ENCODE measurements around the gene FTH1.

FTH1 gene

DNA sequence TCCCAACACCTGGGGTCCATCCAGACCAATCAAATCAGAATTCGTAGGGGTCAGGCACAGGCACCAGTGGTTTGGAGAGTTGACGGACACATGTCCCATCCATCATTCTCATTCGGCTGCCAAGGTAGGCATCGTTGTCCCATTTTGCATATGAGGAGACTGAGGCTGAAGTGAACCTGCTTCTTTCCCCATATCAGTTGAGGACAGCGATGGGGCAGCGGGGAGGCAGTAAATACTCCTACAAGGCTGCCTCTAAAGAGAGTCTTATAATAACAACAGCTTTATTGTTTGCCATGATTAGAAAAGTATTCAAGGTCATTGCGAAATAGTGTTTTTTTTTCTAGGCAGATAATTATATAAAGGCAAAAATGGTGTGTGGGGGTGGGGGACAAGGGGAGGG, 18.9 kb downstream of the FTH1 start:
- no peak for DNase-seq (ENCODE audit: low spot score)

DNA sequence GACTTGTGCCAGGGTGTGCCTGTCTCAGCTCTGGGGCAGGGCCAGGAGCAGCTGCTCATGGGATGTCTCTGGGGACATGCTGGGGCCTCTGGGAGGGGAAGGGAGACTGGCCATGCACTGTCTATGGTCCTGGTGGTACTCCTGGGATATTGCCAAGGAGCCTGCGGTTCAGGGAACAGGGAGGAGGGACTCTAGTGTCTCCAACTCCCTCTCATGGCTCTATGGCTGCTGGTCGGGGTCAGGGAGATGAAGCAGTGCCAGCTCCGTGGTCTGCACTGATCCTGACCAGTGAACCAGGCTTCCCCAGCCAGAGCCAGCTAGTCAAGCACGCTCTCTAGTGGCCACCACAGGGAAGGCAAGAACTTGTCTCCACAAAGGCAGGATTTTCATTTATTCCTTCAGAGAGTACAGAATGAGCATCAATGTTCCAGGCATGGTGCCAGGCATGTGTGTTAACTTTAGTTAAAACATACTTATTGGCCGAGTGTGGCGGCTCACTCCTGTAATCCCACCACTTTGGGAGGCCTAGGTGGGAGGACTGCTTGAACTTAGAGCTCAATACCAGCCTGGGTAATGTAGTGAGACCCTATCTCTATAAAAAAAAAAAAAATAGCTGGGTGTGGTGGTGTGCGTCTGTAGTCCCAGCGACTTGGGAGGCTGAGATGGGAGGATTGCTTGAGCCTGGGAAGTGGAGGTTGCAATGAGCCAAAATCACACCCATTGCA, 19.8 kb downstream of the FTH1 start:
- peak; percentile 88 for DNase-seq (ENCODE audit: low spot score)

DNA sequence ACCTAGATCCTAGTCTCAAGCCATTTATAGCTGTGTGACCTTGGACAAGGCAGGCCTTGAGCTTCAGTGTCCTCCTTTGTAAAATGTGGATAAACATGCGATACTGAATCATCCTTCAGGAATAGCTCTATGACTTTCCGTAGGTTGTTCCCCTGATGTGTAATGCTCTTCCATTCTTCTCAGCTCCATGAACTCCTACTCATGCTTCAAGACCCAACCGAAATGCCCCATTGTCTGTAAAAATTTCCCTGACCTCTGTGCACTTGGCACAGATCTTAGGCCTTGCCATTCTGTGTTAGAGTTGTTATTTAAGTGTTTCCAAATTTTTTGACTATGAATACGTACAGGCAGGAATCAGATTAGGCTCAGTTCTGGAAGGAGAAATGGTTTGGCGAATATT, 20.5 kb downstream of the FTH1 start:
- DNase-seq (ENCODE audit: low spot score), result no peak

DNA sequence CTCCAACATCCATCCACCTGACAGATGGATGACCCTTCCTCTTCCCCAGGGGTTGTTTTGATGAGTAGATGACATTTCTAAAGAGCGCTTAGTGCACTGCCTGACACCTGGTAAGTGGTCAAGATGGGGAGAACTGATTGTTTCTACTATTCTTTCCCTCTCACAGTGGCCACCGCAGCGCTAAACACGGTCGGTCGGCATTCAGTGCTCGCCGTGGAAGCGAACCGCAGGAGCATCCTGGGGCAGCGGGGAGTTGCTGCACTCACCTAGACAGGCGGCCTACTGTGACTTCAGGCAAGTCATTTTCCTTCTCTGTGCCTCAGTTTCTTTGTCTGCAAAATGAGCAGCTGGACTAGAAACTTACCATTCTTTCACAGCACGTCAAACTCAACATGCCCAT, 22.2 kb downstream of the FTH1 start:
- no peak for DNase-seq (ENCODE audit: low spot score)

DNA sequence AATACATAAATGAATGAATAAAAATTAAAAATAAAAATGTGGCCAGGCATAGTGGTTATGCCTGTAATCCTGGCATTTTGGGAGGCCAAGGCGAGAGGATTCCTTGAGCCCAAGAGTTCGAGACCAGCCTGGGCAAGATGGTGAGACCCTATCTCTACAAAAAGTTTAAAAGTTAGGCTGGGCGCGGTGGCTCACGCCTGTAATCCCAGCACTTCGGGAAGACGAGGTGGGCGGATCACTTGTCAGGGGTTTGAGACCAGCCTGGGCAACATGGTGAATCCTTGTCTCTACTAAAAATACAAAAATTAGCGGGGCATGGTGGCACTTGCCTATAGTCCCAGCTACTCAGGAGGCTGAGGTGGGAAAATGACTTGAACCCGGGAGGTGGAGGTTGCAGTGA, 27.0 kb downstream of the FTH1 start:
- DNase-seq (ENCODE audit: low spot score), result no peak

DNA sequence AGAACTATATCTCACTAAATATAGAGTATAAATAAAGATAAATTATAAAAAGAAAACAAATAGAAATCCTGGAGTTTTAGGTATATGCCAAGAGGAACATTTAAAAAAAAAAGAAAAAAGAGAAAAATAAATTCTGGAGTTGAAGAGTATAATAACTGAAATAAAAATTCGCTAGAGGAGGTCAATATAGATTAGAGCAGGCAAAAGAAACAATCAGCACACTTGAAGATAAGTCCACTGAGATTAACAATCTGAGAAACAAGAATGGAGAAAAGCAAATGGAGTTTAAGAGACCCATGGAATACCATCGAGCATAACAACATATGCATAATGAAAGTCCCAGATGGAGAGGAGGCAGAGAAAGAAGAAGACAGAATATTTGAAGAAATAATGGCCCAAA, 31.6 kb downstream of the FTH1 start:
- no peak for DNase-seq (ENCODE audit: low spot score)

DNA sequence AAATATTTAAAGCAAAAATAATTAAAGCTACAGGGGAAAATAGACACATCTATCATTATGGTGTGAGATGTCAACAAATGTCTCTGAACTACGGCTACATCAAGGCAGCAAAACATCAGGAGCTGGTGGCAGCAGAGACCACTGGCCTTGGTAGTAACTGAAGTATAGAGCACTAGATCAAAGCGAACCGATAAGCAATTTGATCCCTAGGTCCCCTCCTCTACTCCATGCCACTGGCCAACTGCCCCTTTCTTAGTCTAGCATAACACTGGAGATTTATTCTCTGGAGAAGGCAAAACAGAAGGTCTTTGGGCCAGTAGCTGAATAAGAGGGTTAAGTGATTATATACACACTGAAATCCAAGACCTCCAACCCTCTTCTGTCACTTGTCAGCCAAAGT, 36.5 kb downstream of the FTH1 start:
- no peak for DNase-seq (ENCODE audit: low spot score)

DNA sequence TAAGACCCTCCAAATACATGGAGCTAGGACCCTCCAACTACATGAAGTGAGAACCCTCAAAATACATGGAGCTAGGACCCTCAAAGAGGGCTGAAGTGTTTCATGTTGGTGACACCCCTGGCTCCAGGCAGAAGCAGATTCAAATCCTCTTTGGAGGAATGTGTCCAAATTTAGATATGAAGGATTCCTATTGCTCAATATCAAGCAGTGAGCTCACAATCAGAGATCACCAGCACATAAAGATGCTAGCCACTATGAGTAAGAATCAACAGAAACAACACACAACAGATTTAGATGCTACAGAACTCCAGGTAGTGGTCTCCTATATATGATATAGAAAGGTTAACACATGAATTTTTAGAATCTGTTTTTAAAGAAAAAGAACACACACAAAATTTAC, 38.8 kb downstream of the FTH1 start:
- no peak for DNase-seq (ENCODE audit: low spot score)

DNA sequence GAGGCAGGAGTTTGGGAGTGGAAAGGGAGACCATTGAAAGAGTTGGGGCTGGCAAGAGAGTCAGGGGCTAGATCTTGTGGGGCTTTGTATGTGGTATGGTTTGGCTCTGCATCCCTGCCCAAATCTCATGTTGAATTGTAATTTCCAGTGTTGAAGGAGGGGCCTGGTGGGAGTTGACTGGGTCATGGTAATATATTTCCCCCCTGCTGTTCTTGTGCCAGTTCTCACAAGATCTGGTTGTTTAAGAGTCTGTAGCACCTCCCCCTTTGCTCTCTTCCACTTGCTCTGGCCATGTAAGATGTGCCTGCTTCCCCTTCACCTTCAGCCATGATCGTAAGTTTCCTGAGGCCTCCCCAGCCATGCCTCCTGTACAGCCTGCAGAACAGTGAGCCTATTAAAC, 39.9 kb downstream of the FTH1 start:
- no peak for DNase-seq (ENCODE audit: low spot score)

DNA sequence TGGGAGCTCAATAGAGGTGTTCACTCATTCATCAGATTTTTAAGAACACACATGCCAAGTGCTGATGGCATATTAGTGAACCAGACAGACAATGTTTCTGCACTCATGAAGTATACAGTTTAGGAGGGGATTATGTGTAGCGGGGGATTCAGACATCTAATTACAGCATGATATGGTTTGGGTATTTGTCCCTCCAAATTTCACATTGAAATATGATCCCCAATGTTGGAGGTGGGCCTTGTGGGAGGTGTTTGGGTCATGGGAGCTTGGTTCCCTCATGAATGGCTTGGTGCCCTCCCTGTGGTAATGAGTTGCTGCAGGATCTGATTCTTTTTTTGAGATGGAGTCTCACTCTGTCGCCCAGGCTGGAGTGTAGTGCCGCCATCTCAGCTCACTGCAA, 41.2 kb downstream of the FTH1 start:
- no peak for DNase-seq (ENCODE audit: low spot score)

DNA sequence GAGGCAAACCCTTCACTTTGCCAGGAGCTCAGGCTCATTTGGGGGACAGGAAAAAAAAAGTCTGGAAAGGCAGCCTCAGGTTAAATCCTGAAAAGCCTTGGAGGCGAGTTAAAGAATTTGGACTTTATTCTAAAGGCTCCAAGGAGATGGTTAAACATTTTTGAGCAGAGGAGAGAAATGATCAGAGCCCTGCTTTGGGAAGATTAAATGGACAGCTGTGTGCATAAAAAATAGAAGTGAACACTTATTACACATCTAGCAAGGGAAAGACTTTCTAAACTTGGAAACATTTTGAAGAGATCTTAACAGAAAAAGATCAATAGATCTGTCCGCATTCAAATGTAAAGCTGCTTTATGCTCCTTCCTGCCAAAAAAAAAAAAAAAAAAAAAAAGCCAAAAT, 41.7 kb downstream of the FTH1 start:
- no peak for DNase-seq (ENCODE audit: low spot score)

DNA sequence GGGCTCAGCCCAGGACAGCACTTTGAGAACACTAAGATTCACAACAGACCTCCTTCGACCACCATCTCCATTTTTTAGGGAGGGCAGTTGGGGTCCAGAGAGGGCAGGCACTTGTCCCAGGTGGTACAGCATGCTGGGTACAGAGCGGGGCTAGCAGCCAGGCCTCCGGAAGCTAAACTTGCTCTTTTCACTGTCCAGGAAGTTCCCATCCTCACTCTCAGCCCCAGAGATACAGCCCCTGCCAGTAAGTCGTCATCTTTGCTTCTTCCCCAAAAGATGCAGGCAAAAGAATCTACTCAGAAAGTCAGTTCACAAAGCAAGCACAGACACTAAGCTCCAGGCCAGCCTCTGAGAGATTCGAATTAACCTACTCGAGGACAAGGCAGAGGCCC, 43.4 kb downstream of the FTH1 start:
- no peak for DNase-seq (ENCODE audit: low spot score)

DNA sequence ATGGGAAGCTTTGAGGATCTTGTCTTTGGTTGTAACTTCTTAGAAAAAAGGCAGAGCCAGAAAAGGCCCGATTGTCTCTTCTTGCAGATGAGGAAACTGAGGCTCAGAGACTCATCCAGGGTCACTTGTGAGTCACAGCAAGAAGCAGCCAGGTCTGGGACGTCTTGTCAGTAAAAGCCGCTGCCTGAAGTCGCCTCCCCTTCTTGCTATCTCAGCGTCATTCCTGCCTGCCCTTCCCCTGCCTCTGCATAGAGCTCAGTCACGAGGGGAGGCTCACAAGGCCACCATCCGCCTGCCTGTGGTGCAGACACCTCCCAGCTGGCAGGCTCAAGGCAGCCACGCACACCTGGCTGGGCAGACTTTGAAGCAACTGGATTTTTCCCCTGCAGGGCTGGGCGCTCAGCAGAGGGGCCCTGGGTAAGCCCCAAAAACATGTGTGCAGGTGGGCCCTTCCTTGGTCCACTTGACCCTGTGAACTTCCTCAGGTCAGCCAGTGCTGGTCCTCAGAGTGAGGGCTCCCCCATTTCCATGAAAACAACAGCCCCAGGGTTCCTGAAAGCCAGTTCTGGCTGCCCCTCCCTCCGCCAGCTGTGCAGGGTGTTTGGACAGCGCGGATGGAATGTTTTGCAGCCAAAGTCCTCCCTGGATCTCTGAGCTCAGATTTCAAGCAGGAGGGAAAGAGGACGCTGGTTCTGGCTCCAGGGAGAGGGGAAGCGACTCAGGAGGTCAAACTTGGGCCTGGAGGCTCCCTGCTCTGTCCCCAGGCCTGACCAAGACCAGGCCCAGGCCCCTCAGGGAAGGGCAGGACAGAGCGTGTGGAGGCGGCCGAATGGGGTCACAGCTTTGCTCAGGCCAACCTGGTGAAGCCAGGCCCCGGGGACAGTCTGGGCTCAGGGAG, 44.0 kb downstream of the FTH1 start:
- DNase-seq (ENCODE audit: low spot score), result no peak

DNA sequence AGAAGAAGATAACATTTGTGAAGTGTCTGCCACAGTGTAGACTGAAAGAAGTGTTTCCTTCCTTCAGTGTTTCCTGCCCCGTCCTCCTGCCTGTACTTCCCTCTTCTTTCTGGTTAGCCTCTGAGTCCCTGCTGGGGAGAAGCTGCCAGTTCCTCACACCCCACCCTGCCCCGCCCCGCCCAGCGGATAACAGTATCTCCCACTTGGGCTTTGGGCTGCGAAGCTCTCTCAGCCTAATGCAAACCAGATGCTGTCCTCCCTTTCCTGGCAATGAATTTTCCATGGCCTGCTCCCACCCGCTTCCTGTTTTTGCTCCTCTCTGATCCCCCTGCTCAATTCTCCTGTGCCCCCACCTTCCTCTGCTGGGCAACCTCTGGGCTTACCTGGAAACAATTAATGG, 44.9 kb downstream of the FTH1 start:
- DNase-seq (ENCODE audit: low spot score), result no peak

DNA sequence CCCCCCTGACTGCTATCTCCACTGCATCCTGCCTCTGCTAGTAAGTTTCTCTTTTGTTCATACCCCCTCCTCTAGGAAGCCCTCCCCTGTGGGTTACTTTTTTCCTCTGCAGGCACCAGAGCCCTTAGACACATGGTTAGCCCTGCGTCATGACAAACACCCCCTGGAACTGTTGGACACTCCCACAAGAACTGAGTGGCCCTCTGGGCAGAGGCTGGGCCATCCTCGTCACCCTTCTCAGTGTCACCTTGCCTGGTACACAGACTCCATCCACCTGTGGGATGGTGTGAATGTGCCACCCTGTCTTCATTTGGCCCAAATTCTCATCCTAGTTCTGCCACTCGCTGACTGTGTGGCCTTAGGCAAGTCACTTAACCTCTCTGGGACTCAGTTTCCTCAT, 46.0 kb downstream of the FTH1 start:
- no peak for DNase-seq (ENCODE audit: low spot score)

DNA sequence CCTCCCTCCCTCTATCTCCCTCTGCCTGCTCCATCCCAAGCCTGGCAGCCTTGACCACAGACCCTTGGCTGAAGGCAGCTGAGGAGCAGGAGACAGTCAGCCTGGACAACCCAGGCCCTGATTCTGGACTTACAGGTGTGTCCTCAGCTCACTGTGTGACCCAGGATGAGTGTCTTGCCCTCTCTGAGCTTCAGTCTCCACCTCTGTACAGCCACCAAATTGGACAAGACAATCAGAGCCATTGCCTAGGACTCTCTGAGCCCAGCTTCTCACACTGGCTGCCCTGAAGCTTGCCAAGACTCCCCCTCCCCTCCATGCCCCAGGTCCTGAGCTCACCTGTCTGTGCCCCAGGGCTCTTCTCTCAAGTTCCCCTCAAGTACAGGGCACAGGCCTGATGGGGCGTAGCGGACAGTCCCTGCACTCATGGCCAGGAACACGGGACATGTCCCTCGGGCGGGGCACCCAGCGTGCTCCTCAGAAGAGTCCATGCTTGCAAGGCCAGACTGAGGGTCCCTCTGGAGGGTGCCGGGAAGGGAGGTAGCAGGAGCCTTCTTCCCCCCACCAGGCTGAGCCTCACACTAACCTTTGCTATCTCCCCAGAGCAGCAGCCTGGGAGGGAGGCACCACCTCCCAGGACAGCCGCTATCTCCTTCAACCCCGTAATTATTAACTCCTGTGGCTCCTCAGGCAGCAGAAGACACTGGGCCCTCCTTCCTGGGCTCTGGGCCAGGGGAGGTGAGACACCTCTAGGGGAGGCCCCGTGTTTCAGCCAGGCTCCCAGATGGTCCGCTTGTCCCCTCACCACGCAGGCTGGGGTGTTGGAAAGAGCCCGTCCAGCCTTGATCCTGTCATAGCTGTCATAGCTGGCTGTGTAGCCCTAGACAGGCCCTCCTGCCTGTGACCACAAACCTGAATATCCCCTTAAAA, 47.5 kb downstream of the FTH1 start:
- no peak for DNase-seq (ENCODE audit: low spot score)

DNA sequence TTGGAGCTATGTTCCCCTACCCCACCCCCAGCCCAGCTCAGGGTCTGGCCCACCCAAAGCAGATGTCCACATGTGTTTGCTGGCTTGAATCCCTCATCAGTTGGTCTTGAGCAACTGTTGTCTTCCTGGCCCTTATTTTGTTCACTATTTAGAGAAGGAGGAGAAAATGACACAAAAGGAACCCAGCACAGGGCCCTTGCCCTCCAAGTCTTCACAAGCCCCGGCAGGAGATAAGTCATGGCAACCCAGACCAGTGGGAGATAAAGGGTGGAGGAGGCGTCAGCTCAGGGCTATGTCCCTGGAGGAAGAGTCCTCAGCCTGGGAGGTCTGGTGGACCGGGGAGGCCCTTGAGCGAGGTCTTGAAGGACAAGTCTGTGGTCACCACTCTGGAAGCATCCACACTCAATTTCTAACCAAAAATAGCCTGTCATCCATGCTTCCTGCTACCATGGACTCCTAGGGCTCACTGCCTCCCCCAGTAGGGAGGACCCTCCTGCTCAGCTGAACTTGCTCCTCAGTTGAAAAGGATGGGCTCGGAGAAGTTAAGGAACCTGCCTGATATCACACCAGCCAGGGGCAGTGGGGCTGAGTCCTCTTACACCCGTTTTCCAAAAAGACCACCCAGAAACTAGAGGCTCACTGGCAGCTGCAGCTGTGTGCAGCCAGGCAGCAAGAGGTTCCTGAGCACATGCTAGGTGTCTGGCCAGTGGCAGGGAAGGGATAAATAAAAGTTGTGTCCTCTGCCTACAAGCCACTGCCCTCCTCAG, 48.3 kb downstream of the FTH1 start:
- DNase-seq (ENCODE audit: low spot score), result no peak

DNA sequence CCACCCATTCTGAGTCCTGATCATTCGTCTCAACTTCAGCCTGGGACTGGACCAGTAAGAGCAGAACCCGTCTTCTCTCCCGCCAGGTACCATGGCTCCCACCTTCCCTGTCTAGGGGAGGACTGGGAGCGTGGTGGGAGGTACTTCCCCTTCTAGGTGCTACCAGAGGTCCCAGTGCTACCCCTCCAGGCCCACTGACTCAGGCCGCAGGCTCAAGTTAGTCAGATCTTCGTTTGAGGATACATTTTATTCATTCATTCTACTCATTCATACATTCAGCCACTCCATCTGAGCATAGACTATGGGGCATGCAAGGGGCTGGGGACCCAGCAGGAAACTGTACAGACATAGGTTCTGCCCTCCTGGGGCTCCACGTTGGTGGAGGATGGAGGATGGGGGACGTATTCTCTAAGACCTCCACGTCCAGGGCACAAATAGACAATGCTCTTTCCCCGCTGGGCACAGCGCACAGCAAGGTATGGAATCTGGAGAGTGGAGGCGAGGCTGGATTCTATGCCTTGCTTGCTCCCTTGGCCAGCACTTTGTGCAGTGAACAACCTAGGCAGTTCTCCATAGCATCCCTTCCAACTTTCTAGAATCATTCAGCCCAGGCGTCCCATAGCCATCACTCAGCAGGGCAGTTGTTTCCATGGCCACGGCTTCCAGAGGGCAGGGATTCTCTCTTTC, 49.0 kb downstream of the FTH1 start:
- no peak for DNase-seq (ENCODE audit: low spot score)

DNA sequence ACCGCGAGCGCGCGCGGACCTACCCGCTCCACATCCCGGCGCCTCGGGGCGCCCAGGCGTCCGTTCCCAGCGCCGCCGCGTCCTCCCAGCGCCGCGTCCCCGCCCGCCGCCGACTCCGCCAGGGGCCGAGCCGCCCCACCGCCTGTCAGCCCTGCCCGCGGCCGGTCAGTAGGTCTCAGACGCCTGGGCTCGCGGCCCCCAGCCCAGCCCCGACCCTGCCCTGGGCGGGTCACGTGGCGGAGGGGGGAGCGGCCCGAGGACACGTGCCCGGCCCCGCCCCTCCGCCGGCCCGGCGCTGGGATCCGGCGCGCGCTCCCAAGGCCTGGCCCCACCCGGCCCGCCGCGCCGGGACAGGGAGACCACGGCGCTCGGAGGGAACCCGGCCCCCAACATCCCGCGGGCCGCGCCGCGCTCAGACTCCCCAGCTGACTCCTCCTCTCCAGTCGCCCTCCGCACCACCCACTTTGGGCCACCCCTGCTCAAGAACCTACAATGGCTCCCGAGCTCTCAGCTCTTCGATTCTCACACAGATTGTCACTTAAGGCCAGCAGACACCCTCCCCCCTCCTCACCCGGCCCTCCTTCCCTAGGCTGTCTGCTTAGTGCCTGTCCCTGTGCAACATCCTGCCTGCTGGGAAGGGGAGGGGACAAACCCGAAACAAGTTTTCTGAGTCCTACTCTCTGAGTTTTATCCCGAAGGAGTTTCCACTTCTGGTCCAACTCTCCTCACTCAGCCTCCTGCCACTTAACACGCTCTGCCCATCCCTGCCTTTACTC, 49.9 kb downstream of the FTH1 start, which contains the start of gene RAB3IL1:
TSS of gene RAB3IL1 (minus strand) at position 233 of the 776 bp plus-strand sequence. CDS start at position 34, 199 bp downstream.
- DNase-seq (ENCODE audit: low spot score), result peak; percentile 49

DNA sequence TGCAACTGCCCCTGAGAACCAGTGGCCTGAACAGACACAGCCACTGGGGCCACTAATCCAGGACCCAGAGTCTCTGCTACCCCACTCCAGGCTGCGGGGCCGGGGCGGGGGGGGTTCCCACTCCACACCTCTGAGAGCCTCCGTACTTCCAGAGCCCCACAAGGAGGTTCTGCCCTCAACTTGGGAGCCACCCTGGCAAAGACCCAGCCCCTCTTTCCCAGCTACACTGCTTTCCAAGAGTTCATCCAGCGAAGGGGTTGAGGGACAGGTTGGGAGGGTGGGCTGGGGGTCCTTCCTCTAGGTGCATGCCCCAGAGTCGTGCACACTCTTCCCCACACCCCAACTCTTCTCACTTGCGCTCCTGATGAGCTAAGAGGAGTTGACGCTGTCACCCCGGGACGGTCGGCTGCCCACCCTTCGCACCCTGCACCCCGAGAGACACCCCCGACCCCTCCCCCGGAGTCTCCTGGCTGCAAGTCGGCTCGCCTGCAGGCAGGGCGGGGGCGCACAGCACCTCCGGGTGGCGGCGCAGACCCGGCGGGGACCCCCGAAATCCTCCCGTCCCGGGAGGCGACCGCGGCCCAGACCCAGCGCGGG, 50.6 kb downstream of the FTH1 start:
- no peak for DNase-seq (ENCODE audit: low spot score)
